IMR-90 (cell line): Measurements from ENCODE around the gene ACAP2. TPM values are rescaled to one million over a fixed set of nuclear protein-coding genes. Genes with fewer than 3 reads are reported as not detected.

Experiments
- ATAC-seq: fragments of 200-7000 bp; cut with Tn5 transposase; 2 replicates; pipeline ENCODE4 v1.9.1; 2020; ENCODE audit warnings: low read depth, mild to moderate bottlenecking, moderate library complexity
- BruUV-seq: library from RNA; stranded (reverse); fragments of 400-500 nt; replicated peaks from 2 replicates; lab custom pipeline; 2021; lab: Mats Ljungman, UMichigan
- CTCF ChIA-PET: fragments of 300-600 bp; formaldehyde crosslinking; extraction: SDS; loops from one replicate; lab custom pipeline; 2021; ENCODE audit warnings: antibody characterized with exemption; lab: Yijun Ruan, JAX
- POLR2A ChIA-PET: fragments of 300-600 bp; sonication (Branson Sonifier 250); formaldehyde crosslinking; loops from one replicate; lab custom pipeline; 2022; ENCODE audit warnings: antibody characterized with exemption; ENCODE audit not compliant: unreplicated experiment; lab: Charles Lee
- DNase-seq: peaks from one replicate; pipeline ENCODE4 v3.0.0; 2013
- H2AFZ ChIP-seq: replicated peaks from 2 replicates; pipeline ENCODE3; 2013; ENCODE audit warnings: low read length, mild to moderate bottlenecking; ENCODE audit not compliant: poor library complexity
- H2AK5ac ChIP-seq: 2 replicates; pipeline ENCODE4 v1.6.1; 2013; ENCODE audit warnings: low read depth, low read length, inconsistent platforms
- H2AK9ac ChIP-seq: replicated peaks from 2 replicates; pipeline ENCODE3; 2013; ENCODE audit warnings: mild to moderate bottlenecking, low read depth, low read length, moderate library complexity; ENCODE audit not compliant: poor library complexity
- H2BK120ac ChIP-seq: 2 replicates; pipeline ENCODE4 v1.6.1; 2013; ENCODE audit warnings: low read depth, low read length, inconsistent platforms
- H2BK15ac ChIP-seq: 3 replicates; pipeline ENCODE4 v1.6.1; 2013; ENCODE audit warnings: low read depth, low read length, inconsistent platforms
- H2BK20ac ChIP-seq: 2 replicates; pipeline ENCODE4 v1.6.1; 2013; ENCODE audit warnings: low read depth, mild to moderate bottlenecking, inconsistent platforms, low read length, moderate library complexity
- H2BK5ac ChIP-seq: 2 replicates; pipeline ENCODE4 v1.6.1; 2013; ENCODE audit warnings: mild to moderate bottlenecking, low read depth, low read length, inconsistent platforms; ENCODE audit not compliant: poor library complexity, severe bottlenecking
- H3K14ac ChIP-seq: replicated peaks from 2 replicates; pipeline ENCODE4 v1.6.1; 2013; ENCODE audit warnings: low read depth, low read length, inconsistent platforms
- H3K18ac ChIP-seq: 2 replicates; pipeline ENCODE4 v1.6.1; 2013; ENCODE audit warnings: low read depth, low read length, control low read depth
- H3K23ac ChIP-seq: 2 replicates; pipeline ENCODE4 v1.6.1; 2013; ENCODE audit warnings: low read depth, low read length, inconsistent platforms
- H3K27ac ChIP-seq: 2 replicates; pipeline ENCODE4 v1.5.1; 2013; ENCODE audit warnings: mild to moderate bottlenecking, control low read depth, low read length; ENCODE audit not compliant: insufficient read depth
- H3K27me3 ChIP-seq: 2 replicates; pipeline ENCODE4 v1.6.1; 2013; ENCODE audit warnings: low read length; ENCODE audit not compliant: control insufficient read depth, insufficient read depth
- H3K36me3 ChIP-seq: 2 replicates; pipeline ENCODE4 v1.6.1; 2013; ENCODE audit warnings: low read length, mixed read lengths; ENCODE audit not compliant: control insufficient read depth, insufficient read depth
- H3K4ac ChIP-seq: 2 replicates; pipeline ENCODE4 v1.6.1; 2013; ENCODE audit warnings: low read depth, low read length, inconsistent platforms
- H3K4me1 ChIP-seq: 2 replicates; pipeline ENCODE4 v1.6.1; 2013; ENCODE audit warnings: low read length, mixed read lengths; ENCODE audit not compliant: control insufficient read depth, insufficient read depth
- H3K4me2 ChIP-seq: 2 replicates; pipeline ENCODE4 v1.6.1; 2013; ENCODE audit warnings: low read depth, mild to moderate bottlenecking, control low read depth, low read length, moderate library complexity
- H3K4me3 ChIP-seq: 2 replicates; pipeline ENCODE4 v1.5.1; 2013; ENCODE audit warnings: low read depth, mild to moderate bottlenecking, control low read depth, low read length, moderate library complexity; ENCODE audit not compliant: insufficient read depth
- H3K56ac ChIP-seq: 2 replicates; pipeline ENCODE4 v1.6.1; 2013; ENCODE audit warnings: low read length, inconsistent platforms; ENCODE audit not compliant: insufficient read depth; ENCODE audit errors: extremely low read depth
- H3K79me1 ChIP-seq, 2 experiments: 2 replicates each; pipeline ENCODE4 v1.6.1; 2013; ENCODE audit warnings: low read length in 2 of 2, inconsistent platforms in 1 of 2, low read depth in 1 of 2
- H3K9ac ChIP-seq: 2 replicates; pipeline ENCODE4 v1.6.1; 2013; ENCODE audit warnings: low read depth, low read length, control low read depth
- H3K9me1 ChIP-seq: 2 replicates; pipeline ENCODE4 v1.6.1; 2013; ENCODE audit warnings: low read length, inconsistent platforms; ENCODE audit not compliant: insufficient read depth
- H3K9me3 ChIP-seq: 2 replicates; pipeline ENCODE4 v1.6.1; 2013; ENCODE audit warnings: low read length; ENCODE audit not compliant: control insufficient read depth, insufficient read depth
- H4K20me1 ChIP-seq: 2 replicates; pipeline ENCODE4 v1.6.1; 2013; ENCODE audit warnings: low read length, inconsistent platforms; ENCODE audit not compliant: insufficient read depth
- H4K5ac ChIP-seq: 2 replicates; pipeline ENCODE4 v1.6.1; 2013; ENCODE audit warnings: mild to moderate bottlenecking, low read depth, low read length, control low read depth
- H4K8ac ChIP-seq, 2 experiments: 2 replicates each; pipeline ENCODE4 v1.6.1; 2013; ENCODE audit warnings: low read depth in 2 of 2, low read length in 2 of 2, control low read depth in 1 of 2, inconsistent platforms in 1 of 2
- H4K91ac ChIP-seq: 2 replicates; pipeline ENCODE4 v1.6.1; 2013; ENCODE audit warnings: low read depth, low read length, inconsistent platforms; ENCODE audit not compliant: insufficient read depth
- BHLHE40 ChIP-seq: fragments of 150-350 bp; IDR thresholded peaks from 2 replicates; pipeline ENCODE4 v1.6.1; 2016; ENCODE audit warnings: mild to moderate bottlenecking, low read depth, low read length
- CEBPB ChIP-seq: IDR thresholded peaks from 2 replicates; pipeline ENCODE4 v1.6.1; 2012; ENCODE audit warnings: low read depth, low read length, improper control_type of control experiment
- CHD1 ChIP-seq: IDR thresholded peaks from 2 replicates; pipeline ENCODE4 v1.6.1; 2012; ENCODE audit warnings: low read depth, low read length, improper control_type of control experiment
- CTCF ChIP-seq: conservative IDR thresholded peaks from 2 replicates; pipeline ENCODE4 v1.5.1; 2012; ENCODE audit warnings: mild to moderate bottlenecking, low read depth, low read length, improper control_type of control experiment
- ELK1 ChIP-seq: fragments of 150-350 bp; IDR thresholded peaks from 2 replicates; pipeline ENCODE4 v1.6.1; 2016; ENCODE audit warnings: low read depth, mild to moderate bottlenecking, low read length, moderate library complexity, borderline replicate concordance
- FOS ChIP-seq: fragments of 150-350 bp; IDR thresholded peaks from 2 replicates; pipeline ENCODE4 v1.6.1; 2016; ENCODE audit warnings: low read depth, low read length
- MAFK ChIP-seq: IDR thresholded peaks from 2 replicates; pipeline ENCODE4 v1.6.1; 2012; ENCODE audit warnings: low read depth, low read length, improper control_type of control experiment
- MAZ ChIP-seq: IDR thresholded peaks from 2 replicates; pipeline ENCODE4 v1.6.1; 2012; ENCODE audit warnings: low read depth, mild to moderate bottlenecking, low read length, improper control_type of control experiment, moderate library complexity, borderline replicate concordance
- MXI1 ChIP-seq: IDR thresholded peaks from 2 replicates; pipeline ENCODE4 v1.6.1; 2012; ENCODE audit warnings: low read depth, mild to moderate bottlenecking, low read length, moderate library complexity, borderline replicate concordance
- NFE2L2 ChIP-seq: fragments of 150-350 bp; IDR thresholded peaks from 2 replicates; pipeline ENCODE4 v1.6.1; 2016; ENCODE audit warnings: low read depth, mild to moderate bottlenecking, low read length
- POLR2A ChIP-seq: IDR thresholded peaks from 2 replicates; pipeline ENCODE4 v1.6.1; 2012; ENCODE audit warnings: mild to moderate bottlenecking, low read depth, low read length
- RAD21 ChIP-seq: IDR thresholded peaks from 2 replicates; pipeline ENCODE4 v1.6.1; 2012; ENCODE audit warnings: low read length, improper control_type of control experiment
- RCOR1 ChIP-seq: IDR thresholded peaks from 2 replicates; pipeline ENCODE4 v1.6.1; 2012; ENCODE audit warnings: mild to moderate bottlenecking, low read length, improper control_type of control experiment; ENCODE audit not compliant: insufficient replicate concordance
- RFX5 ChIP-seq: IDR thresholded peaks from 2 replicates; pipeline ENCODE4 v1.8.0; 2012; ENCODE audit warnings: low read depth, mild to moderate bottlenecking, low read length, moderate library complexity
- SMC3 ChIP-seq: fragments of 150-350 bp; IDR thresholded peaks from 2 replicates; pipeline ENCODE4 v1.6.1; 2016; ENCODE audit warnings: low read depth, mild to moderate bottlenecking, antibody characterized with exemption, low read length, moderate library complexity
- USF2 ChIP-seq: fragments of 150-350 bp; IDR thresholded peaks from 2 replicates; pipeline ENCODE4 v1.6.1; 2017; ENCODE audit warnings: mild to moderate bottlenecking, antibody characterized with exemption, low read length, low read depth
- WGBS, 2 experiments: methylation state at CpG; one replicate each; pipeline versions ENCODE4 v1.1.5 to v1.1.7; 2013; ENCODE audit warnings: missing lambda C conversion rate in 2 of 2; ENCODE audit not compliant: insufficient read length in 1 of 2; ENCODE audit errors: extremely low coverage in 2 of 2; 5-methylcytosine and 5-hydroxymethylcytosine counted together
- dilution Hi-C: fragments of 300-500 bp; cut with HindIII; formaldehyde crosslinking; loops from one replicate; pipeline ENCODE4 v1.14.3; 2018; ENCODE audit warnings: low sequenced_read_pairs; ENCODE audit not compliant: unreplicated experiment
- in situ Hi-C: fragments of 300-500 bp; cut with MboI; formaldehyde crosslinking; loops from 3 replicates; pipeline ENCODE4 v1.14.3; 2019; ENCODE audit warnings: low sequenced_read_pairs, inconsistent platforms, mixed read lengths
- intact Hi-C: fragments of 100-400 bp; cut with micrococcal nuclease; formaldehyde crosslinking; loops from 2 replicates; pipeline ENCODE4 v1.10.0; 2022
- polyA plus RNA-seq, 3 experiments: library from polyadenylated mRNA; depleted of rRNA; stranded (reverse); fragments of >200 nt; gene quantifications; 2 replicates each; pipeline ENCODE4 v1.2.3, GENCODE V29; 2012; ENCODE audit warnings: low replicate concordance in 1 of 3
- total RNA-seq: library from RNA; depleted of rRNA; stranded (reverse); fragments of >200 nt; gene quantifications from 2 replicates; pipeline ENCODE4 v1.2.3, GENCODE V29; 2012

The ACAP2 gene
- total and polyA plus RNA-seq, 2 of the 4 experiments (the other 2 are of a cell fraction) = 11.9 to 35.1 TPM

GRCh38 chr3:195448205-195448875 lies 5.5 kb upstream of the ACAP2 start:
- no TSS peak for BruUV-seq
- Histone ChIP-seq H3K9ac (no peak overlapping the region), H3K18ac (no peak overlapping the region), H3K4me2 (no peak overlapping the region), H3K4ac (no peak overlapping the region), H4K5ac (no peak overlapping the region), H2BK20ac (no peak overlapping the region), H3K79me1 (no peaks in the 10 kb centered on the region; a peak in 1 of 4 replicates), H2BK15ac (no peak overlapping the region), H4K20me1 (no peaks in the 10 kb centered on the region), H2AK5ac (no peak overlapping the region), H3K27me3 (no peaks in the 10 kb centered on the region), H3K9me1 (peaks cover 6% of the 10 kb centered on the region), H3K4me1 (peaks cover 11% of the 10 kb centered on the region), H4K91ac (no peak overlapping the region), H3K14ac (no peak overlapping the region), H3K27ac (no peak overlapping the region), H2BK120ac (no peak overlapping the region), H2BK5ac (no peak overlapping the region), H2AFZ (no peak overlapping the region), H4K8ac (no peak overlapping the region), H2AK9ac (no peak overlapping the region), H3K4me3 (no peak overlapping the region), H3K56ac (no peak overlapping the region), H3K23ac (no peak overlapping the region), H3K36me3 (no peaks in the 10 kb centered on the region), H3K9me3 (no peaks in the 10 kb centered on the region)
- in situ Hi-C loops = no loop called here
- DNase-seq (no peak), ATAC-seq (no peak)
- CTCF ChIA-PET = no interaction called here
- no CpG with 5 or more reads among the region's 12 CpGs for WGBS, 2 experiments
- intact Hi-C loops = no loop called here
- no peak for TF ChIP-seq RFX5
- TF ChIP-seq CHD1 = no peak
- no peak for TF ChIP-seq CTCF
- TF ChIP-seq USF2 = no peak
- TF ChIP-seq POLR2A = no peak
- TF ChIP-seq RCOR1 = no peak
- no peak for TF ChIP-seq MAZ
- TF ChIP-seq NFE2L2 = no peak
- no peak for TF ChIP-seq RAD21
- no peak for TF ChIP-seq CEBPB
- TF ChIP-seq BHLHE40 = no peak
- TF ChIP-seq MXI1 = no peak
- TF ChIP-seq SMC3 = no peak
- TF ChIP-seq ELK1 = no peak
- TF ChIP-seq FOS = no peak
- no peak for TF ChIP-seq MAFK
- POLR2A ChIA-PET = no interaction called here
- dilution Hi-C loops = no loop called here
